GM12874 (cell line): ENCODE data around the gene MTERF2.

ENCODE experiments used
- TF ChIP-seq, protein P1 (sequence below): IDR thresholded peaks from 2 replicates; pipeline ENCODE4 v1.5.1; 2011; ENCODE audit warnings: low read depth, mild to moderate bottlenecking, control low read depth, low read length, moderate library complexity; ENCODE audit not compliant: insufficient read depth

MTERF2 gene

DNA sequence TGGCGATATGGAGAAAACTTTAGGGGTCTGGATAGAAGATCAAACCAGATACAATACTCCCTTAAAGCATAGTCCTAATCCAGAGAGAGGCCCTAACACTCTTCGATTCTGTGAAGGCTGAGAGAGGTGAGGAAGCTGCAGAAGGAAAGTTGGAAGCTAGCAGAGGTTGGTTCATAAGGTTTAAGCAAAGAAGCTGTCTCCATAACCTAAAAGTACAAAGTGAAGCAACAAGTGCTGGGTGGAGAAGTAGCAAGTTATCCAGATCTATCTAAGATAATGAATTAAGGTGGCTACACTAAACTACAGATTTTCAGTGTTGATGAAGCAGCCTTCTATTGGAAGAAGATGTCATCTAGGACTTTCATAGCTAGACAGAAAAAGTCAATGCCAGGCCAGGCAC is 24.6 kb upstream of the MTERF2 start:
- TF ChIP-seq, protein P1, sequence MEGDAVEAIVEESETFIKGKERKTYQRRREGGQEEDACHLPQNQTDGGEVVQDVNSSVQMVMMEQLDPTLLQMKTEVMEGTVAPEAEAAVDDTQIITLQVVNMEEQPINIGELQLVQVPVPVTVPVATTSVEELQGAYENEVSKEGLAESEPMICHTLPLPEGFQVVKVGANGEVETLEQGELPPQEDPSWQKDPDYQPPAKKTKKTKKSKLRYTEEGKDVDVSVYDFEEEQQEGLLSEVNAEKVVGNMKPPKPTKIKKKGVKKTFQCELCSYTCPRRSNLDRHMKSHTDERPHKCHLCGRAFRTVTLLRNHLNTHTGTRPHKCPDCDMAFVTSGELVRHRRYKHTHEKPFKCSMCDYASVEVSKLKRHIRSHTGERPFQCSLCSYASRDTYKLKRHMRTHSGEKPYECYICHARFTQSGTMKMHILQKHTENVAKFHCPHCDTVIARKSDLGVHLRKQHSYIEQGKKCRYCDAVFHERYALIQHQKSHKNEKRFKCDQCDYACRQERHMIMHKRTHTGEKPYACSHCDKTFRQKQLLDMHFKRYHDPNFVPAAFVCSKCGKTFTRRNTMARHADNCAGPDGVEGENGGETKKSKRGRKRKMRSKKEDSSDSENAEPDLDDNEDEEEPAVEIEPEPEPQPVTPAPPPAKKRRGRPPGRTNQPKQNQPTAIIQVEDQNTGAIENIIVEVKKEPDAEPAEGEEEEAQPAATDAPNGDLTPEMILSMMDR: no peak

DNA sequence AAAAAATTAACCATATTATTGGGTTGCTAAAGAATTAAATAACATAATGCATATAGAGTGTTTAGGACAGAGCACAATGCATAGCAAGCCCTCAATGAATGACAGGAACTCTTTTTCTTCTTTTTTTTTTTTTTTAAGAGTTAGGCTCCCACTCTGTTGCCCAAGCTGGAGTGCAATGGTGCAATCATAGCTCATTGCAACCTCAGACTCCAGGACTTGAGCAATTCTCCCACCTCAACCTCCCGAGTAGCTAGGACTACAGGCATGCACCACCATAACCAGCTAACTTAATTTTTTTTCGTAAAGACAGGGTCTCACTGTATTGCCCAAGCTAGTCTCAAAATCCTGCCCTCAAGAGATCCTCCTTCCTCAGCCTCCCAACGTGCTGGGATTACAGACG is 20.5 kb upstream of the MTERF2 start:
- TF ChIP-seq, protein P1: no peak

- TF ChIP-seq, protein P1: no peak
Measured at GRCh38 chr12:106999446-106999845, 12.5 kb upstream of the MTERF2 start.

DNA sequence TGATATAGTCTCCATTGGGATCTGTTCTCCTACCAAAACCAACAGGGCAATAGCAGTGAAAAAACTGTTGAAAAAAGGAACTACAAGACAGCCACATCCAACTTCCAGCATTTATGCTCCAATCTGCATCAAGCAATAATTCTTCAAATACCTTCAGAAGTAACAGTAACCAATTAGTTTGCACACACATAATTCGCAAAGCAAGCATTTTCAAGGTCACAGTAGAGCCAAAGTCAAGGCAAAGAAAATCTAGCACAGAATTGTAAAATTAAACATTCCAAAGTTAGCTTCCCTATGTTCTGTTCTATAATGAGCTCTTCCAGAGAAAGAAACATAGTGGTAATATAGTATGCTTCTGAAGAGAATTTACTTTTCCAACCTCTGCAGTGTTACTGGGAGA is 11.0 kb upstream of the MTERF2 start:
- TF ChIP-seq, protein P1: no peak

- TF ChIP-seq, protein P1: no peak
Measured at GRCh38 chr12:106994579-106995220, 7.8 kb upstream of the MTERF2 start.

GRCh38 chr12:106987846-106988245 is 900 bp upstream of the MTERF2 start:
- TF ChIP-seq, protein P1: no peak

DNA sequence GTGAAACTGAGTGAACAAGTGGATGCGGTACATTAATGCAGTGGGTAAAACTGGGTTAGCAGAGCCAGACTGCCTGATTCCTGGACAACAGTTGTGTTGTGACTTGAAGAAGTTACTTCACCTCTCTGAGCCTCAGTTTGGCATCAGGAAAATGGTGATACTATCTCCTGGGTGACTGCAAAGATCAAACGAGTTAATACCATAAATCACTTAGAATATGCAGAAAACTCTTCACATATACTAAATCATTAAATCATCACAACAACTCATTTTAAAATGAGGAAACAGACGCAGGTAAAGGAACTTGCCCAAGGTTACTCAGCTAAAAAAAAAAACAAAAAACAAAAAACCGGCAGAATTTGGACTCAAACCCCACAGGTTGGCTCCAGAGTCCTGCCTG is 811 bp downstream of the MTERF2 start:
- TF ChIP-seq, protein P1: no peak
